ENCODE measurements around the gene PCDHGA3. TPM values are rescaled to one million over a fixed set of nuclear protein-coding genes. Genes with fewer than 3 reads are reported as not detected.
"Not testable (repeated sequence)": the region's sequence is repeated elsewhere in the genome, so short reads cannot be mapped to it uniquely, and the experiment has no call there.

PCDHGA3 gene
- total RNA-seq: 4.1 TPM

GRCh38 chr5:141343242-141343952 is at the start of gene PCDHGA3:
Gene PCDHGA3, plus strand, starts transcription at chr5:141343829. Its CDS starts 205 bp downstream, at chr5:141344034.
- no peak for DNase-seq (ENCODE audit: low spot score in 2 of 2)
- FAIRE-seq: no peak

GRCh38 chr5:141298376-141298775 is 45.3 kb upstream of the PCDHGA3 start:
- DNase-seq (ENCODE audit: low spot score in 2 of 2) (no peak), FAIRE-seq (no peak)

- FAIRE-seq: no peak
- no peak for DNase-seq (ENCODE audit: low spot score in 2 of 2)
These were observed 39.9 kb upstream of the PCDHGA3 start, which contains the start of gene SLC25A2 for GRCh38 chr5:141303756-141304155. Gene SLC25A2, minus strand, starts transcription at chr5:141304049. Its CDS starts 184 bp downstream, at chr5:141303865.

GRCh38 chr5:141306630-141307029 is 37.0 kb upstream of the PCDHGA3 start:
- FAIRE-seq: no peak
- no peak for DNase-seq (ENCODE audit: low spot score in 2 of 2)

GRCh38 chr5:141313711-141314110 is 29.9 kb upstream of the PCDHGA3 start:
- DNase-seq (ENCODE audit: low spot score in 2 of 2) (no peak), FAIRE-seq (no peak)

- DNase-seq (ENCODE audit: low spot score in 2 of 2); FAIRE-seq: not testable (repeated sequence)
These were observed 26.7 kb upstream of the PCDHGA3 start for GRCh38 chr5:141316963-141317362.

GRCh38 chr5:141319202-141319601 is 24.4 kb upstream of the PCDHGA3 start:
- no peak for DNase-seq (ENCODE audit: low spot score in 2 of 2)

DNA sequence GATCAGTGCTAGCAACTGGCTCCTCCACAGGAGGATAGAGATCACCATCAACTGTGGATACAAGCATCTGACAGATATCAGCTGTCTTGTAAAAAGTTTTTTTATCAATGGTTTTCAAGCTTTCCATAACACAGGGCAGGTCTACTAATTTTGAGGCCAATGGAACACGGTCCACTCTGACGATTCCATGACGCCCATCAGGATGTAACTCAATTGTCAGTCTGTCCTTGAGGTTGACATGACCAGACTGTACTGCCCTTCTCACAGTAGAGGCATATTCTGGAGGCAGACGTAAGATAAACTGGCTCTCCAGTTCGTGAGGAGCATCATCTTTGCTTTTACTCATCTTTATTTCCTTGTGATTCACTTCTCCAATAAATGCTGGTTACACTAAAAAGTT is 23.9 kb upstream of the PCDHGA3 start:
- no peak for FAIRE-seq
- no peak for DNase-seq (ENCODE audit: low spot score in 2 of 2)

More at GRCh38 chr5:141319202-141319601, 24.4 kb upstream of the PCDHGA3 start:
- no peak for FAIRE-seq

- peak; percentile 76 to 86 for DNase-seq (ENCODE audit: low spot score in 2 of 2)
- FAIRE-seq: no peak
These were observed 23.1 kb upstream of the PCDHGA3 start, which contains the start of gene TAF7 for GRCh38 chr5:141320225-141321169. Gene TAF7, minus strand, starts transcription at chr5:141320784. Its CDS starts 740 bp downstream, at chr5:141320044.

DNA sequence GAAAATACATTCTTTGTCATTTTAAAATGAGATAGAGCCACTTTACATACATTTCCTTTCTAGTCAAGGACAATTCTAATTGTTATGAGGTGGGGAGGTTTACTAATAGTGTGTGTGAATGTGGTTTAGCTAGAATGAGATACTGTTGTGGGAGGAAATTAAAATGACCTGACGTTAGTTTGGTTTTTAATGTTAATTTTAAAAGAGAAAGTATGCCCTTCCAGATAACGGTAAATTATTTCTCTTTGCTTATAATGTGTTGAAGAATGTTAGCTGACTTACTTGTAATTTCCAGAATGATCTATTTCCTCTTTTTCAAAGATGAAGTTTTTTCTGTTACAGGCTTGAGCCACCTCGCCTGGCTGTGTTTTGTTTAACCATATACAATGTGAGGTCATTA is 21.4 kb upstream of the PCDHGA3 start:
- DNase-seq (ENCODE audit: low spot score in 2 of 2): no peak
- FAIRE-seq: no peak

- DNase-seq (ENCODE audit: low spot score in 2 of 2): peak in 1 of 2 donors; percentile 54
- FAIRE-seq: no peak
These were observed 17.4 kb upstream of the PCDHGA3 start for GRCh38 chr5:141326088-141326854.

DNA sequence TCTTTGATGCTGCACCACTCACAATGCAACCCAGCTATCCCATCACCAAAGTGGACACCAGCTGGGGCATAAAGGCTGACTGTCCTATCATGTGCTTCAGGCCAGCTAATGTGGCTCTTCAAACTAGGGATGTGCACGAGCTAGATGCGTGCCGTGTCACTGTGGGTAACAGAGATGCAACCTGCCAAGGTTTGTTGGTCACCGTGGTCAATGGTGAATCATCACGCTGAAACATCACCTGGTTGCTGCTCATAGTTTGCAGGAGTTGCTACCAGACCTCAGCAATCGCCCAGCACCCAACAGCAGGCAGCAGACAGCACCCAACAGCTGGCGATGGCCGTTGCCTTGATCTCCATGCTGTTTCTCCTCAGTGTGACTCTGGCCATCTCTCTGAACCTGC is 15.4 kb upstream of the PCDHGA3 start:
- DNase-seq (ENCODE audit: low spot score in 2 of 2) (no peak), FAIRE-seq (no peak)

GRCh38 chr5:141330299-141331080 is 13.1 kb upstream of the PCDHGA3 start, which contains the start of gene PCDHGA1:
Gene PCDHGA1, plus strand, starts transcription at chr5:141330514.
- FAIRE-seq (no peak), DNase-seq (ENCODE audit: low spot score in 2 of 2) (no peak)

- DNase-seq (ENCODE audit: low spot score in 2 of 2); FAIRE-seq: not testable (repeated sequence)
These were observed 11.1 kb upstream of the PCDHGA3 start for GRCh38 chr5:141332571-141332970.

DNA sequence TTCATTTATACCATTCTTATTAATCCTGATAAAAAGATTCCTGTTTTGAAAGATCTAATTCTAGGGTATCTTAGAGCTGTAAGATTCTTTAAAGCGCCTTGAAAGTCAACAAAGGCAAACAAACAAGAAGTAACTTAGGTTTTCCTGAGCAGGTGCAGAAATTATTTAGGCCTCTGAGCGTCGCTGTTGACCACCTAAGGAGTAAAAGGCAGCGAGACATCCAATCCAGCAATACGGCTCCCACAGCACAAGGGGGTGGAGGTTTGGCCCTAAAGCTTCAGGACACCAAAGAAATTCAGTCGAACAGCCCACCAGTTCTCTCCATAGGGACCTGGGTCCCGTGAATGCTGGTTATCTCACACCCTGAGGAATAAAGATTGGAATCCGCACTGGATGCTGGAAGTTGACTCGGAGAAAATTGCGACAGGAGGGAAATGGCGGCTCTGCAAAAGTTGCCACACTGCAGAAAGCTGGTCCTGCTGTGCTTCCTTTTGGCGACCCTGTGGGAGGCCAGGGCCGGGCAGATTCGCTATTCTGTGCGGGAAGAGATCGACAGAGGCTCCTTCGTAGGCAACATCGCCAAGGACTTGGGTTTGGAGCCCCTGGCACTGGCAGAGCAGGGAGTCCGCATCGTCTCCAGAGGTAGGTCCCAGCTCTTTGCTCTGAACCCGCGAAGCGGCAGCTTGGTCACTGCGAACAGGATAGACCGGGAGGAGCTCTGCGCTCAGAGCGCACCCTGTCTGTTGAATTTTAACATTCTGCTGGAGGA is 4.9 kb upstream of the PCDHGA3 start, which contains the start of gene PCDHGA2:
TSS of gene PCDHGA2 (plus strand) at position 223 of the 769 bp plus-strand sequence.
- no peak for DNase-seq (ENCODE audit: low spot score in 2 of 2)
- FAIRE-seq: no peak

DNA sequence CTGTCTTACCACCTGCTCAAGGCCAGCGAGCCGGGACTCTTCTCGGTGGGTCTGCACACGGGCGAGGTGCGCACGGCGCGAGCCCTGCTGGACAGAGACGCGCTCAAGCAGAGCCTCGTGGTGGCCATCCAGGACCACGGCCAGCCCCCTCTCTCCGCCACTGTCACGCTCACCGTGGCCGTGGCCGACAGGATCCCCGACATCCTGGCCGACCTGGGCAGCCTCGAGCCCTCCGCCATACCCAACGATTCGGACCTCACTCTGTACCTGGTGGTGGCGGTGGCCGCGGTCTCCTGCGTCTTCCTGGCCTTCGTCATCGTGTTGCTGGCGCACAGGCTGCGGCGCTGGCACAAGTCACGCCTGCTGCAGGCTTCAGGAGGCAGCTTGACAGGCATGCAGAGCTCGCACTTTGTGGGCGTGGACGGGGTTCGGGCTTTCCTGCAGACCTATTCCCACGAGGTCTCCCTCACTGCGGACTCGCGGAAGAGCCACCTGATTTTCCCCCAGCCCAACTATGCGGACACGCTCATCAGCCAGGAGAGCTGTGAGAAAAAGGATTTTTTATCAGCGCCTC is 2.8 kb upstream of the PCDHGA3 start:
- not testable (repeated sequence) for FAIRE-seq; DNase-seq (ENCODE audit: low spot score in 2 of 2)

GRCh38 chr5:141342773-141343172 is 856 bp upstream of the PCDHGA3 start:
- no peak for DNase-seq (ENCODE audit: low spot score in 2 of 2)
- FAIRE-seq: no peak

GRCh38 chr5:141343953-141344463 is 379 bp downstream of the PCDHGA3 start:
- FAIRE-seq (no peak), DNase-seq (ENCODE audit: low spot score in 2 of 2) (no peak)
